ENCODE data around the gene MLST8. TPM values are rescaled to one million over a fixed set of nuclear protein-coding genes. Genes with fewer than 3 reads are reported as not detected.
A peak's percentile ranks its signal among the peaks of the same experiment; 100 is the strongest.
"Not testable (repeated sequence)": the region's sequence is repeated elsewhere in the genome, so short reads cannot be mapped to it uniquely, and the experiment has no call there.

The MLST8 gene
- total RNA-seq, 1 donor from 2014 or later, result 21.8 TPM

- ATAC-seq; intact Hi-C loops (cut with DNase I); DNase-seq (ENCODE audit: low spot score): not testable (repeated sequence)
Observed at GRCh38 chr16:2203119-2203688, 2.0 kb upstream of the MLST8 start.

GRCh38 chr16:2204416-2205103 is 694 bp upstream of the MLST8 start:
- intact Hi-C loops (cut with DNase I), result no loop called here

GRCh38 chr16:2205967-2206313 is 686 bp downstream of the MLST8 start:
- DNase-seq (ENCODE audit: low spot score) (no peak), ATAC-seq (peak; percentile 16)
- intact Hi-C loops (cut with DNase I), result no loop called here

More at GRCh38 chr16:2204416-2205103, 694 bp upstream of the MLST8 start:
- peak; percentile 0 for ATAC-seq
- no peak for DNase-seq (ENCODE audit: low spot score)

GRCh38 chr16:2206420-2206779 is 1.1 kb downstream of the MLST8 start:
- no peak for ATAC-seq
- intact Hi-C loops (cut with DNase I), result no loop called here
- DNase-seq (ENCODE audit: low spot score), result no peak

- no peak for DNase-seq (ENCODE audit: low spot score)
- intact Hi-C loops (cut with DNase I), result no loop called here
- no peak for ATAC-seq
Observed at GRCh38 chr16:2206780-2207433, 1.7 kb downstream of the MLST8 start.

- ATAC-seq, result no peak
- intact Hi-C loops (cut with DNase I), result no loop called here
- DNase-seq (ENCODE audit: low spot score), result no peak
Observed at GRCh38 chr16:2207872-2208271, 2.6 kb downstream of the MLST8 start.

- intact Hi-C loops (cut with DNase I), result no loop called here
- DNase-seq (ENCODE audit: low spot score) (no peak), ATAC-seq (no peak)
Observed at GRCh38 chr16:2208308-2208707, 3.1 kb downstream of the MLST8 start.

GRCh38 chr16:2208772-2209171 is 3.5 kb downstream of the MLST8 start:
- DNase-seq (ENCODE audit: low spot score), result no peak
- intact Hi-C loops (cut with DNase I), result no loop called here
- no peak for ATAC-seq

GRCh38 chr16:2209258-2210008 is 4.2 kb downstream of the MLST8 start:
- intact Hi-C loops (cut with DNase I), result no loop called here
- no peak for DNase-seq (ENCODE audit: low spot score)

GRCh38 chr16:2210009-2210332 is 4.7 kb downstream of the MLST8 start:
- intact Hi-C loops (cut with DNase I), result no loop called here
- DNase-seq (ENCODE audit: low spot score) (no peak), ATAC-seq (no peak)

More at GRCh38 chr16:2209258-2210008, 4.2 kb downstream of the MLST8 start:
- no peak for ATAC-seq

GRCh38 chr16:2210386-2211365 is 5.4 kb downstream of the MLST8 start, which contains the start of gene BRICD5:
TSS of gene BRICD5 (minus strand) at chr16:2210863. CDS start at chr16:2210833, 30 bp downstream.
- ATAC-seq (no peak), DNase-seq (ENCODE audit: low spot score) (no peak)
- intact Hi-C loops (cut with DNase I), result no loop called here

GRCh38 chr16:2211923-2212347 is 6.7 kb downstream of the MLST8 start:
- DNase-seq (ENCODE audit: low spot score) (no peak), ATAC-seq (no peak)
- intact Hi-C loops (cut with DNase I), result no loop called here

GRCh38 chr16:2212362-2213324 is 7.4 kb downstream of the MLST8 start:
- ATAC-seq (no peak), DNase-seq (ENCODE audit: low spot score) (no peak)
- intact Hi-C loops (cut with DNase I), result no loop called here

GRCh38 chr16:2213817-2214718 is 8.8 kb downstream of the MLST8 start:
- ATAC-seq (no peak), DNase-seq (ENCODE audit: low spot score) (no peak)
- intact Hi-C loops (cut with DNase I), result no loop called here

- intact Hi-C loops (cut with DNase I), result no loop called here
- ATAC-seq (peak; percentile 96), DNase-seq (ENCODE audit: low spot score) (no peak)
Observed at GRCh38 chr16:2214719-2214968, 9.4 kb downstream of the MLST8 start, which contains the start of gene PGP. TSS of gene PGP (minus strand) at chr16:2214840. CDS start at chr16:2214777, 63 bp downstream.

GRCh38 chr16:2216330-2216729 is 11.1 kb downstream of the MLST8 start:
- no peak for DNase-seq (ENCODE audit: low spot score)
- no peak for ATAC-seq
- intact Hi-C loops (cut with DNase I), result no loop called here
